GM12864 (cell line): ENCODE measurements around the gene PSMA6.
A peak's percentile ranks its signal among the peaks of the same experiment; 100 is the strongest.

Experiments used
- DNase-seq: peaks from one replicate; pipeline ENCODE4 v3.0.0-alpha.2; 2011; ENCODE audit warnings: low read depth
- H3K4me3 ChIP-seq: 2 replicates; pipeline ENCODE4 v1.5.1; 2011; ENCODE audit warnings: mild to moderate bottlenecking, low read depth, low read length, control low read depth
- CTCF ChIP-seq: IDR thresholded peaks from 2 replicates; pipeline ENCODE4 v1.5.1; 2011; ENCODE audit warnings: low read depth, mild to moderate bottlenecking, moderate library complexity, low read length, control low read depth, inconsistent platforms; ENCODE audit errors: missing control alignments

The PSMA6 gene

GRCh38 chr14:35289623-35290022, 2.6 kb upstream of the PSMA6 start:
- no peak for DNase-seq
- H3K4me3 ChIP-seq: no peak overlapping the region
- TF ChIP-seq CTCF: no peak

GRCh38 chr14:35292770-35293561, 784 bp downstream of the PSMA6 start:
- peak overlapping the region; percentile 92 for H3K4me3 ChIP-seq
- TF ChIP-seq CTCF: no peak
- DNase-seq: no peak

- DNase-seq: no peak
- TF ChIP-seq CTCF: no peak
- H3K4me3 ChIP-seq: no peak overlapping the region
Observed at GRCh38 chr14:35295845-35296161, 3.6 kb downstream of the PSMA6 start.

- H3K4me3 ChIP-seq: no peak overlapping the region
- TF ChIP-seq CTCF: no peak
- no peak for DNase-seq
Observed at GRCh38 chr14:35296545-35296944, 4.4 kb downstream of the PSMA6 start.

GRCh38 chr14:35297706-35298105, 5.5 kb downstream of the PSMA6 start:
- DNase-seq: no peak
- TF ChIP-seq CTCF: no peak
- no peak overlapping the region for H3K4me3 ChIP-seq

- no peak overlapping the region for H3K4me3 ChIP-seq
- no peak for TF ChIP-seq CTCF
- no peak for DNase-seq
Observed at GRCh38 chr14:35298351-35298750, 6.2 kb downstream of the PSMA6 start.

GRCh38 chr14:35299708-35300107, 7.5 kb downstream of the PSMA6 start:
- DNase-seq: no peak
- H3K4me3 ChIP-seq: no peak overlapping the region
- TF ChIP-seq CTCF: no peak
